ENCODE measurements around the gene ARID1B. TPM values are rescaled to one million over a fixed set of nuclear protein-coding genes. Genes with fewer than 3 reads are reported as not detected.
"Not testable (repeated sequence)": the region's sequence is repeated elsewhere in the genome, so short reads cannot be mapped to it uniquely, and the experiment has no call there.

The ARID1B gene
- total RNA-seq, 1 donor from 2014 or later, result 18.5 TPM

- H3K4me3 ChIP-seq (ENCODE audit: low read depth, low read length), result no peak overlapping the region
- no peak for TF ChIP-seq CTCF (conservative IDR thresholded peaks at IDR 0.05; ENCODE audit: low read depth, low read length)
- no peak for DNase-seq (ENCODE audit: low read depth)
Observed at GRCh38 chr6:156935000-156935399, 157.8 kb downstream of the ARID1B start.

GRCh38 chr6:156938143-156938542, 161.0 kb downstream of the ARID1B start:
- no peak for DNase-seq (ENCODE audit: low read depth)
- H3K4me3 ChIP-seq (ENCODE audit: low read depth, low read length), result no peak overlapping the region
- TF ChIP-seq CTCF (conservative IDR thresholded peaks at IDR 0.05; ENCODE audit: low read depth, low read length), result no peak

GRCh38 chr6:156940221-156940620, 163.0 kb downstream of the ARID1B start:
- DNase-seq (ENCODE audit: low read depth), result no peak
- H3K4me3 ChIP-seq (ENCODE audit: low read depth, low read length), result no peak overlapping the region
- TF ChIP-seq CTCF (conservative IDR thresholded peaks at IDR 0.05; ENCODE audit: low read depth, low read length), result no peak

- no peak for TF ChIP-seq CTCF (conservative IDR thresholded peaks at IDR 0.05; ENCODE audit: low read depth, low read length)
- DNase-seq (ENCODE audit: low read depth), result no peak
- H3K4me3 ChIP-seq (ENCODE audit: low read depth, low read length), result no peak overlapping the region
Observed at GRCh38 chr6:156942266-156942665, 165.1 kb downstream of the ARID1B start.

- no peak for TF ChIP-seq CTCF (conservative IDR thresholded peaks at IDR 0.05; ENCODE audit: low read depth, low read length)
- no peak for DNase-seq (ENCODE audit: low read depth)
- no peak overlapping the region for H3K4me3 ChIP-seq (ENCODE audit: low read depth, low read length)
Observed at GRCh38 chr6:156943166-156943565, 166.0 kb downstream of the ARID1B start.

GRCh38 chr6:156943816-156944215, 166.6 kb downstream of the ARID1B start:
- no peak for DNase-seq (ENCODE audit: low read depth)
- TF ChIP-seq CTCF (conservative IDR thresholded peaks at IDR 0.05; ENCODE audit: low read depth, low read length), result no peak
- no peak overlapping the region for H3K4me3 ChIP-seq (ENCODE audit: low read depth, low read length)

GRCh38 chr6:156944412-156944811, 167.2 kb downstream of the ARID1B start:
- no peak for DNase-seq (ENCODE audit: low read depth)
- no peak overlapping the region for H3K4me3 ChIP-seq (ENCODE audit: low read depth, low read length)
- no peak for TF ChIP-seq CTCF (conservative IDR thresholded peaks at IDR 0.05; ENCODE audit: low read depth, low read length)

- not testable (repeated sequence) for H3K4me3 ChIP-seq (ENCODE audit: low read depth, low read length); DNase-seq (ENCODE audit: low read depth)
Observed at GRCh38 chr6:156945789-156946172, 168.6 kb downstream of the ARID1B start.

All from epithelial cell of proximal tubule (primary cell).